ENCODE results near the gene PCNA.
A peak's percentile ranks its signal among the peaks of the same experiment; 100 is the strongest.
"Not testable (repeated sequence)": the region's sequence is repeated elsewhere in the genome, so short reads cannot be mapped to it uniquely, and the experiment has no call there.

PCNA gene

DNA sequence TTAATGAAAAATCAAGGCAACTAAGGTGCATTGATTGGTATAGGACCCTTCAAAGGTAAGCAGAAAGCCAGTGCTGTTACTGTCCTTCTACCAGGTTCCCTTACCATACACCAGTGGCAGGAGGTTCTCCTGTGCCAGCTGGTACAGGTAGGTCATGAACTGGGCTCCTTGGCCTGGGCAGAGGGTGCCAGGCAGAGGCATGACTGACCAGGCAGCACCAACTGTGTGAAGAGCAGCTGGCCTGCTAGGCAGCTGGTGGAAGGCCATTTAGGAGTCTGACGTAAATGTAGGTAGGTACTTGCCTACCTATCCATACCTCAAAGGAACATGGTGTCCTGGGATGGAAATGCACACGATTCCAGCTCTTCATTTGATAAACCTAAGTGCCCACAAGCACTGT is 23.3 kb downstream of the PCNA start:
- DNase-seq (ENCODE audit: low spot score), result no peak

DNA sequence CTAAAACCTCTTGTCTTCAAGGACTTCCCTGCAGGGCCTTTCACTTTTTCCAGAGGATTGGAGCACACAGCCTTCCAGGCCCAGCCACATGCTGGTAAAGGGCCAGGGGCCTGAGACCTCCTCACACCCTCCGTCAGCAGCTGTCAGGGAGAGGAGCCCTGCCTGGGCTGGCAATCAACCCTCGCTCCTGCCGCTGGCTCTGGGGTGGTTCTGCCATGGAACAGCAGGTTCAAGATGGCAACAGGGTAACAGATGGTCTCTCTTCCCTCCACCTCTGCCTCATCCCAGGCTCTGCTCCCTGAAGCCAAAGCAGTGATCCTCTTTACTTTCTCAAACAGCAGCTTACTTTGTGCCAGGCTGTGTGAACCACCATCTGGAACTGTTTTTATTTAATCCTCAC is 23.8 kb downstream of the PCNA start:
- DNase-seq (ENCODE audit: low spot score), result no peak

DNA sequence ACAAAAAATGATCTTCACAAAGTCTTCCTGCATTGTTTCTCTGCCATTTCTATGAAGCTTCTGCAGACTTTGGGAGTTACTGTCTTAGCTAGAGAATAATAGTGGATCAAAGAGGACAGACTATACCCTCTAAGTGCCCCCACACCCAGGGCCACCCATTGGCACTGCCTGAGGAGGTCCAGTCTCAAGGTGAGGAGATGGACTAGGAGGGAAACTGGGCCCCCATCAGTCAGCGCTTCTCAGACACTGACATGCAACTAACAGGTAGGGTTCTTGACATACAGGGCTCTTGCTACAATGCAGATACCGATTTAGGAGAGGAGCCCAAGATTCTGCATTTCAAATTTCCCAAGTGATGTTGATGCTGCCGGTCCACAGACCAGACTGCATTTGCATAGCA is 24.3 kb downstream of the PCNA start:
- no peak for DNase-seq (ENCODE audit: low spot score)

DNA sequence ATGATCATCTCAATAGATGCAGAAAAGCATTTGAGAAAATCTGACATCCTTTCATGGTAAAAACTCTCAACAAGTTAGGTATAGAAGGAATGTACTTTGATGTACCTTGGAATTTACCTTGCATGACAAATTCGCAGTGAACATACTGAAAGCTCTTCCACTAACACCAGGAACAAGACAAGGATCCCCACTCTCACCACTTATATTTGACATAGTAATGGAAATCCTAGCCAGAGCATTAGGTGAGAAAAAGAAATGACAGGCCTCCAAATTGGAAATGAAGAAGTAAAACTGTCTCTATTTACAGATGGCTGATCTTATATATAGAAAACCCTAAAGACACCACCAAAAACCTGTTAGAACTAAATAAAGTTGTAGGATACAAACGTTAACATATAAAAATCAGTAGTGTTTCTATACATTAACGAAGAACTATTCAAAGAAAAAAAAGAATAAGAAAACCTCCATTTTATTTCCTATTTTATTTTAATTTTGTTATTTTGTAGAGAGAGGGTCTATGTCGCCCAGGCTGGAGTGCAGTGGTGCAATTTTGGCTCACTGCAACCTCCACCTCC is 26.9 kb downstream of the PCNA start:
- DNase-seq (ENCODE audit: low spot score), result no peak

DNA sequence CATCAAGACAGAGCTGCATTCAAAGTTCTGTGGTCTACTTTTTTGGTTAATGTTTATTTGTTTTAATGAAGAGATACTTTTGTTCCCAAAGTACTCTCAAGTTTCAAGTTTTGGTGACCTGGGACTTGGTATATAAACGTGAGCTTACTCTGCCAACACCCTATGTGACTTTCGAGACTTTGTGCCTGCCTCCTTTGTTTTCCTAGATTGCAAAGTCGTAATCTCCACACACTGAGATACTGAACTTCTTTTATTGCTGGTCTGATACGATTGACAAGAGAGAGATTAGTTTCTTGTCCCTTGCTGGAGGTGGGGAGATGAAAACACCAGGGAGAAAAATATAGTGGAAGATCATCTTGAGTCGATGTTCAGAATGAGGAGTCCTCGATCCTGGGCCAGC is 27.9 kb downstream of the PCNA start:
- no peak for DNase-seq (ENCODE audit: low spot score)

DNA sequence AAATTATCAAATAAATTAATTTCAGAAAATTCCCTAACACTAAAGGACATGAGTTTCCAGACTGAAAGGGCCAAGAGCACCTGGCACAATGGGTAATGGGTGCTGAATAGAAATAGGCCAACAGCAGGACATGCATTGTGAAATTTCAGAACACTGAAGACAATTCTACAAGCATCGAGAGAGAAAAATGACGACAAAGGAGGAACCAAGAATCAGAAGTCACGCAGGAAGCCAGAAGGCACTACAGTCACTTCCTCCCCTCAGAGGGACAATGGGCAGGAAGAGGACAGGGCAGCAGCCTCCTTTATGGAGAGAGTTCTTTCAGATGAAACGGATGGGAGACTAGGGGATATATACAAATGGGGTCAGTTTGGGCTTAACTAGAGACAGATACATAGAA is 29.6 kb downstream of the PCNA start:
- DNase-seq (ENCODE audit: low spot score), result peak; percentile 17

DNA sequence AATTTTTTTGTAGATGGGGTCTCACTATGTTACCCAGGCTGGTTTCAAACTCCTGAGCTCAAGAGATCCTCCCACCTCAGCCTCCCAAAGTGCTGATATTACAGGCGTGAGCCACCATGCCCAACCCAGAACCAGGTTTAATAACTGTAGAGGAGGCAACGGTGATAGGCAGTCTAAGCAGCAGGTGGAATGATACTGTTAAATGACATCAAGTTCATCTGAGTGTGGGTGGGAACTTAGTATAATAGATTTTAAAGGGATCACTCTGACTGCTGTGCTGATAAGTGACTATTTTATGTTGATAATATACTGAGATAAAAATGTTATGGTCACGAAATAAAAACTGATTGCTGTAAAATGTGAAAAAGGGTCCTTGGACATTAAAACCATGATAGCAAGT is 31.1 kb downstream of the PCNA start:
- no peak for DNase-seq (ENCODE audit: low spot score)

DNA sequence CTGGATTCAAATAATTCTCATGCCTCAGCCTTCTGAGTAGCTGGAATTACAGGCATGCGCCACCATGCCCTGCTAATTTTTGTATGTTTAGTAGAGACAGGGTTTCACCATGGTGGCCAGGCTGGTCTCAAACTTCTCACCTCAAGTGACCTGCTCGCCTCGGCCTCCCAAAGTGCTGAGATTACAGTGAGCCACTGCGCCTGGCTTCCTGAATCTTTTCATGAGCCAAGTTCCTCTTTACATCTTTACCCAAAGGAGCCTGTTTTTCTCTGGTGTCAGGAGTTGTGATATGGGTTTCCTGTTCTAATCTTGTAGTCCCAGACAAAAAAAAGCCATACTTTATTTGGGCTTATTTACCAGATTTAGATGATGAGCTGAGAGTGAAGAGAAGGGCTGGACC is 34.4 kb downstream of the PCNA start:
- no peak for DNase-seq (ENCODE audit: low spot score)

DNA sequence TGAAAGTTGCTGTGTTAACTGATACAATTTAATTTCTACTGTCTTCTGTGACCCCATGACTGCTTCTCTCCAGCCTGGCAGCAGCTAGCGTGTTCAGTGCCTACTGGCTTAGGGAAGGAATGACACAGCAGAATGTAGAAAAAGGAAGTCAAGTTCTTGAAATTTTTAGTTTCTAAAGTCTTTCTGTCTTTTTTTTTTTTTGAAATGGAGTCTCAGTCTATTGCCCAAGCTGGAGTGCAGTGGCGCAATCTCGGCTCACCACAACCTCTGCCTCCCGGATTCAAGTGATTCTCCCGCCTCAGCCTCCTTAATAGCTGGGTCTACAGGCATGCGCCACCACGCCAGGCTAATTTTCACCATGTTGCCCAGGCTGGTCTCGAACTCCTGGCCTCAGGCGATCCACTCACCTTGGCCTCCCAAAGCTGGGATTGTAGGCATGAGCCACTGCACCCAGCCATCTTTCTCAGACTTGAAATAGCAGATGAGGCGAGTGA is 39.3 kb downstream of the PCNA start:
- no peak for DNase-seq (ENCODE audit: low spot score)

DNA sequence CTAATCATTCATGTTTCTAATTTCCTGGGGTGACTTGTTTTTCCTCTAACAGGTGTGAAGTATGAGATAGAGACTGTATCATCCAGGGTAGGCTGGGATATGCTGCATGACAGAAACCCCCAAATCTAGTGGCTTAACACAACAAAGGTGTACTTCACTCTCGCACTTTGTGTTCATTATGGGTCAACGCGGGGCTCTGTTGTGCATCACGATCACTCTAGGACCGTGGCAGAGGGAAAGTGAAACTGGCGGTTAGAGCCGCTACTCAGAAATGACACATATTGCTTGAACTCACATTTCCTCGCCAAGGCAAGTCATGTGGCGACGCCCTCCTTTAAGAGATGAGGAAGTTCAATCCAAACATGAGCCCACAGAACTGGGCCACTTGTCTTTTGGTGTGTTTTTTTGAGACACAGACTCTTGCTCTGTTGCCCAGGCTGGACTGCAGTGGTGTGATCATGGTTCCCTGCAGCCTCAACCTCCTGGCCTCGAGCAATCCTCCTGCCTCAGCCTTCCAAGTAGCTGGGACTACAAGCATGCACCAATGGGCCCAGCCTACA is 41.3 kb downstream of the PCNA start:
- peak; percentile 85 for DNase-seq (ENCODE audit: low spot score)

DNA sequence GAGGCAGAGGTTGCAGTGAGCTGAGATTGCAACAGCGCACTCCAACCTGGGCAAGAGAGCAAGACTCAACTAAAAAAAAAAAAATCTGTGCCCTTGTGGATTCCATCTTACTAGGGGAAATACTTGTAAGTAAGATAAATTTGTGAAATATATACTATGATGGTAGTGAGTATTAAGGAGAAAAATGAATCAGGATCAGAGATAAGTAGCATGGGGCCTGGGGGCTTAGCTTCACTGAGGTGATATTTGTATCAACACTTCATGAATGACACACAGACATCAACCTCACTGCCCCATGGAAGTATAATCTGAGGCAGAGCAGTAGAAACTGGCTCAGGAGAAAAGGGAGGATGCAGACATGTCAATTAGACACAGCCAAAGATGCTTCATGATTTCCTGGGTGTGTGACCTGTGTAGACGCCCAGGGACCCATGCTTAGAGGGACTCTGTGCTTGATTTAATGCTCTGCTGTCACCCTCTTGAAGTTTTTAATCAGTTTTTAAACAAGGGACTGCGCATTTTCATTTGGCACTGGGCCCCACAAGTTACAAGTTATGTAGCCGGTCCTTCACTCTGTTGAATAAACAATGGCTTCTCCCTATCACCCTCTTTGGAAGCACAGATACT is 41.9 kb downstream of the PCNA start:
- peak; percentile 24 for DNase-seq (ENCODE audit: low spot score)

DNA sequence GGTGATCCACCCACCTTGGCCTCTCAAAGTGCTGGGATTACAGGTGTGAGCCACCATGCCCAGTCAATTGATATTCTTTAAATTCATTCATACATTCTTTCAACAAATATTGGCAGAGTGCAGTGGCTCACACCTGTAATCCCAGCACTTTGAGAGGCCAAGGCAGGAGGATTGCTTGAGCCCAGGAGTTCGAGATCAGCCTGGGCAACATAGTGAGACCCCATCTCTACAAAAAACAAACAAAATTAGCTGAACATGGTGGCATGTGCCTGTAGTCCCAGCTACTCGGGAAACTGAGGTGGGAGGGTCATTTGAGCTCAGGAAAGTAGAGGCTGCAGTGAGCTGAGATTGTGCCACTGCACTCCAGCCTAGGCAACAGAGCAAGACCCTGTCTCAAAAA is 42.8 kb downstream of the PCNA start:
- not testable (repeated sequence) for DNase-seq (ENCODE audit: low spot score)

DNA sequence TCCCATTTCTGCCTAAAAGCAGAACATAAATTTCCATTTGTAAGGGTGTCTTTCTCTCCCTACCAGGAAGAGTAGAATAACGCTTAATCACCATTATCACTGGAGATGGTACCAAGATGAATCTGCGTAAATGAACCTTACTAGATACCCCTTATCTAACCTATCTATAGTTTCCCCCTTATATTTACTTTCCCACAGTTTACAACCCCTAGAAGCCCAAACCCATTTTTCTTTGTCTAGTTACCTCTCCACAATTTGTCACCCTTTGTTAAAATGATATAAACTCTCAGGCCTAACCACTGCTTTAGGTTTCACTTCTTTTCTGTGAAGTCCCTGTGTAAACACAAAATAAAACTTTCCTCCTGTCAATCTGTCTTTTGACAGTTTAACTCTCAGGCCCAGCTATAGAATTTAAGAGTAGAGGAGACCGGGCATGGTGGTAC is 45.5 kb downstream of the PCNA start:
- no peak for DNase-seq (ENCODE audit: low spot score)

DNA sequence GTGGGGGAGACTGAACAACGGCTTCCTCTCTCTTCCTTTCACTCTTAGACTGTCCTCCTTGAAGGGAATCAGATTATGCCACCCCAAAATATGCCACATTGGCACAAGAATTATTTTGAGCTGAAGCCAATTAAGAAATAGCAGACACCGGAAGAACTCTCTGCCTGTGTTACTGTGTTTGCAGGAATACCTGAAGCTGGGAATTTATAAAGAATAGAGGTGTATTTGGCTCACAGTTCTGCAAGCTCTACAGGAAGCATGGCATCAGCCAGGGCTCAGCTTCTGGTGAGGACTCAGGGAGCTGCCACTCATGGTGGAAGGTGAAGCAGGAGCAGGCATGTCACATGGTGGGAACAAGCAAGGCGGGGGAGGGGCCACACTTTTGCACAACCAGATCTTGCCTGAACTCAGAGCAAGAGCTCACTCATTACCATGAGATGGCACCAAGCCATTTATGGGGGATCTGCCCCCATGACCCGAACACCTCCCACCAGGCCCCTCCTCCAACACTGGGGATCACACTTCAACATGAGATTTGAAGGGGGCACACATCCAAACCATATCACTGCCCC is 46.0 kb downstream of the PCNA start:
- no peak for DNase-seq (ENCODE audit: low spot score)

DNA sequence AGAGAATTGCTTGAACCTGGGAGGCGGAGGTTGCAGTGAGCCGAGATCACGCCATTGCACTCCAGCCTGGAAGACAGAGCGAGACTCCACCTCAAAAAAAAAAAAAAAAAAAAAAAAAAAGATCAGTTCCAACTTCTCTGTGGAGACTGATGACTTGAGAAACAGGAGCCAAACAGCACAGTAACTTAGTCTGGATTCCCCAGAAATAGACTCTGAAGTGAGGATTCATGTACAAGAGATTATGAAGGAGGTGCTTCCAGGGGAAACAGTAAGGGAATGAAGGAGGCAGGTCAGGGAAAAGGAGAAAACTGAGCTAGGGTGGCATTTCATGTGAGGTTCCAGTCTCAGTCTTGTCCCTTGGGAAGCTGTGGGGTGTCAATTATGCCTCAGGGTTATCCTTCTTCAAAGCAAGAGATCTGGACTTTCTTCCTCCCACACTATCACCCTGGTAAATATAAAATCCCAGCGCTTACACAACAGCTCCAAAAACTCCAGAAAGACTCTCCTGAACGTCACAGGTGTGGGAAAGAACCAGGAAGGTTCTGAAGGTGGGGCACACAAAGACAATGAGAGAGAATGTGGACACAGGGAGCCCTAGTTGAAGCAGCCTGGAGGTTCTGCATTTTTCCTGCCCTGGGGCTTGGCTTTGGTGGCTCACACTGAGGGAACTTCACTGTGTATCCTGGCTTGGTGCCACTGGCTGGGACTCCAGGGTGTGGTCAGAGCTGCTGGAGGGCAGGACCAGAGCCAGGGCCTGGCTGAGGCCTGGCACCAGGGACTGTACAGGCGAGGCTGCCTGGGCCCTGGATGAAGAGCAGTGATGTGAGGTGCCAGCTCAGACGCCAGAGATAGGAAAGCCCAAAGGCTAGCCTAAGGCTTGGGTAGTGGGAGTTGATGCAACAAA is 46.8 kb downstream of the PCNA start:
- DNase-seq (ENCODE audit: low spot score), result no peak

DNA sequence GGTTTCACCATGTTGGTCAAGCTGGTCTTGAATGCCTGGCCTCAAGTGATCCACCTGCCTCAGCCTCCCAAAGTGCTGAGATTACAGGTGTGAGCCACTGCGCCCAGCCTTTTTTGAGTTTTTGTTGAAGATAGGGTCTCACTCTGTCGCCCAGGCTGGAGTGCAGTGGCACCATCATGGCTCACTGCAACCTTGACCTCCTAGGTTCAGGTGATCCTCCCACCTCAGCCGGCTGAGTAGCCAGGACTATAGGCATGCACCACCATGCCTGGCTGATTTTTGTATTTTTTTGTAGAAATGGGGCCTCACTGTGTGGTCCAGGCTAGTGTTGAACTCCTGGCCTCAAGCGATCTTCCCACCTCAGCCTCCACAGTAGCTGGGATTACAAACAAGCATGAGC is 47.8 kb downstream of the PCNA start:
- DNase-seq (ENCODE audit: low spot score), result not testable (repeated sequence)

DNA sequence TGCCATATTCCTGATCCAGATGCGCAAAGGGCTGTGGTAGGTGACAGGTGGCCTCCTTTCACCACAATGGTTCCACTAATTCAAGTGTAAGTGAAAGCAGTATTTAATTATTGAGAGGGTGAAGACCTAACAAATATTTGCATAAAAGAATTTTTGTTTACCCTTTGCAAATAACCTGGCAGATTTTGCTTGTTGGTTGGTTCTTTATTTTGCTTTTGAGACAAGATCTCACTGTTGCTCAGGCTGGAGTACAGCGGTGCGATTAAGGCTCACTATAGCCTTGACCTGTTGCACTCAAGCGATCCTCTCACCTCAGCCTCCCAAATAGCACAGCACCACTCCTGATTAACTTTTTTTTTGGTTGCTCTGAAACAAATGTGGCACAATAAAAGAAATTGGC is 49.2 kb downstream of the PCNA start:
- no peak for DNase-seq (ENCODE audit: low spot score)

DNA sequence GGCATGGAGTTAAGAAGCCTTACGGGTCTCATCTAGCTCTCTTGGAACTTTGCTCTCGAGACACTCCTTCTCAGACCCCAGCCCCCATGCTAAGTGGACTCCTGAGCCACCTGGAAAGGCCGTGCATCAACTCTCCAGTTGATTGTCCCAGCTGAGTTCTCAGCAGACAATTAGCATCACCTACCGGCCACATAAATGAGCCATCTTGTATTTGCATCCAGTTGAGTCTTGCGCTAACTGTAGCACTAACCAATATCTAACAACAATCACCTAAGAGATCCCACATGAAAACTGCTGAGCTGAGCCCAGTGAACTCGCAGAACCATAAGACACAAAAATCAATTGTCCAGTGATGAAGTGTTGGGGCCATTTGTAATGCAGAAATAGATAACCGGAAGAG is 49.7 kb downstream of the PCNA start:
- no peak for DNase-seq (ENCODE audit: low spot score)

DNA sequence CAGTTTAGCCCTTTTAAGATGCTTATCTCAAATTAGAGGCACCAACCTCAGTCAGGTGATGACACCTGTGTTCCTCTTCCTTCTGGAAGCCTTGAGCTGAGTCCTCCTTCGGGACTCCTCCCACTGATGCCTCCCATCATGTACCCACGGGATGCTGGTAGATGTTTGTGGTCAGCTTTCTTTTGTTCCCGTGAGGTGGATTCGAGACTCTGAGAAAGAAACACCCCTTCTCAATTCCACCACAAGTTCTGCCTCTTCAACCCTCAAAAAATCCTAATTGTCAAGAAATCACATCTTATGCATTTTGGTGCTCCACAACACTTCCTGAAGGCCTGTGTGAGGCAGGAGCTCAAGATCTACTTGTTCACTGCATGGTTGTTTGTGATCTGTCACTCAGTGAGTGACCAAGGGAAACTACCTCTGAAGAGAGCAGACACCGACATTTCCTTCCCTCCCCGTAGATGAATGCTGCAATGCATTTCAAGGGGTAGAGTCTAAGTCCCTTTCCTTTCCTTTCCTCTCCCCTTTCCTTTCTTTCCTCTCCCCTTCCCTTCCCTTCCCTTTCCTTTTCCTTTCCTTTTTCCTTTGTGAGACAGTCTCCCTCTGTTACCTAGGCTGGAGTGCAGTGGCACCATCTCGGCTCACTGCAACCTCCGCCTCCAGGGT is 50.5 kb downstream of the PCNA start:
- DNase-seq (ENCODE audit: low spot score), result no peak

DNA sequence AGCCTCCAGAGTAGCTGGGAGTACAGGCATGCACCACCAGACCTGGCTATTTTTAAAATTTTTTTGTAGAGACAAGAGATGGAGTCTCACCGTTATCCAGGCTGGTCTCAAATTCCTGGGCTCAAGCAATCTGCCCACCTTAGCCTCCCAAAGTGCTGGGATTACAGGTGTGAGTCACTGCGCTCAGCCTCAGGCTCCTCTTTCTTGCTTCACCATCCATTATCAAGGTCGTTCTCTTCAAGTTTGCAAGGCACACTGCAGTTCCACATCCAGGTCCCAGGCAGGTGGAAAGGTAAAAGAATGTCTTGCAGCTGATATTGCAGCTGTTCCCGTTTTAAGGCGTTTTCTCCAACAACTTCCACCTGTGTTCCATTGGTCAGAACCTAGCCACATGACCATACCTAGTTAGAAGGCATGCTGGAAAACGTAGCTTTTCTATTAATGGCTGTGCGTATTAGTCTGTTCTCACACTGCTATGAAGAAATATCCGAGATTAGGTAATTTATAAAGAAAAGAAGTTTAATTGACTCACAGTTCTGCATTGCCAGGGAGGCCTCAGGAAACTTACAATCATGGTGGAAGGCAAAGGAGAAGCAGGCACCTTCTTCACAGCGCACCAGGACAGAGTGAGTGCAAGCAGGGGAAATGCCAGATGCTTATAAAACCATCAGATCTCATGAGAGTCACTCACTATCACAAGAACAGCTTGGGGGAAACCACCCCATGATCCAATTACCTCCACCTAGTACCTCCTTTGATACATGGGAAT is 51.7 kb downstream of the PCNA start:
- no peak for DNase-seq (ENCODE audit: low spot score)

DNA sequence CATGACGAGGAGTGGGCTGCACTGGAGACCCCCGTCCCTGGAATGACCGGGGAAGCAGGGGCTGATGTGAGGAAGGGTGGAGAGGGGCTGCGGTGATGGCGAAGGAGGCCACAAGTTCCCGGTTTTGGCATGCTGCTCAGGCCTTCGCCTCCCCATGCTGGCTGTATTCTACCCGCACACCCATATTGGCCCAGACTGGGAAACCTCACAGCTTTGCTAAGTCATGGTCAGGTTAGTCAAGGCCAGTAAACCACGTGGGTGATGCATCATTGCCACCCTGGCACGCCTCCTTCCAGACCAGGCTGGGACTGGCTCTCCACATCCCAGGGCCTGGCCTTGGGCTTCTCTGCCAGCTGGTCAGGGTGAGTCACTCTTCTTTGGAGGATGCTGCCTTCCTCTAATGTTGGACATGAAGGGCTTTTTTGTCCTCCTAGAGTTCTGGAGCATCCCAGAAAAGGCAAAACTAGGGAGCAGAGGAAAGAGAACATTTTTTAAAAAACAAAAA is 53.8 kb downstream of the PCNA start:
- DNase-seq (ENCODE audit: low spot score), result no peak
